GM19397 (cell line): ENCODE data around the gene MIA.
"Not testable (repeated sequence)": the region's sequence is repeated elsewhere in the genome, so short reads cannot be mapped to it uniquely, and the experiment has no call there.

Experiments
- ATAC-seq: cut with Tn5 transposase; IDR thresholded peaks from one replicate; pipeline ENCODE4 v1.9.1; 2021; ENCODE audit warnings: mild to moderate bottlenecking, moderate library complexity; ENCODE audit not compliant: unreplicated experiment

Gene MIA

GRCh38 chr19:40750058-40750873, 25.1 kb upstream of the MIA start, which contains the start of gene ACTMAP:
TSS of gene ACTMAP (minus strand) at chr19:40750477. CDS start at chr19:40749803, 674 bp downstream.
- ATAC-seq: peak; percentile 84

GRCh38 chr19:40750874-40751537, 24.3 kb upstream of the MIA start, which contains the start of gene SNRPA:
TSS of gene SNRPA (plus strand) at chr19:40751203. CDS start at chr19:40751409, 206 bp downstream.
- ATAC-seq: peak; percentile 61

GRCh38 chr19:40752257-40752781, 23.0 kb upstream of the MIA start:
- ATAC-seq: no peak

GRCh38 chr19:40754611-40755247, 20.6 kb upstream of the MIA start:
- no peak for ATAC-seq

GRCh38 chr19:40755248-40755624, 20.1 kb upstream of the MIA start:
- no peak for ATAC-seq

GRCh38 chr19:40755791-40756190, 19.5 kb upstream of the MIA start:
- no peak for ATAC-seq

GRCh38 chr19:40756502-40757110, 18.7 kb upstream of the MIA start:
- ATAC-seq: no peak

GRCh38 chr19:40758491-40758890, 16.8 kb upstream of the MIA start:
- no peak for ATAC-seq

- no peak for ATAC-seq
These were observed 16.0 kb upstream of the MIA start for GRCh38 chr19:40759352-40759751.

- no peak for ATAC-seq
These were observed 12.4 kb upstream of the MIA start for GRCh38 chr19:40762754-40763470.

- ATAC-seq: no peak
These were observed 11.8 kb upstream of the MIA start for GRCh38 chr19:40763526-40763925.

GRCh38 chr19:40763963-40764362, 11.4 kb upstream of the MIA start:
- no peak for ATAC-seq

GRCh38 chr19:40766385-40766784, 8.9 kb upstream of the MIA start:
- not testable (repeated sequence) for ATAC-seq

GRCh38 chr19:40768869-40769268, 6.5 kb upstream of the MIA start:
- ATAC-seq: no peak

GRCh38 chr19:40771101-40771862, 4.0 kb upstream of the MIA start:
- not testable (repeated sequence) for ATAC-seq

- no peak for ATAC-seq
These were observed 306 bp downstream of the MIA start for GRCh38 chr19:40775632-40776022.

GRCh38 chr19:40776364-40776763, 1.0 kb downstream of the MIA start:
- no peak for ATAC-seq

GRCh38 chr19:40776932-40777644, 1.8 kb downstream of the MIA start:
- ATAC-seq: peak; percentile 65

GRCh38 chr19:40777645-40777936, 2.3 kb downstream of the MIA start:
- ATAC-seq: no peak
